GM13977 (cell line): ENCODE data around the gene LMLN.
A peak's percentile ranks its signal among the peaks of the same experiment; 100 is the strongest.
"Not testable (repeated sequence)": the region's sequence is repeated elsewhere in the genome, so short reads cannot be mapped to it uniquely, and the experiment has no call there.

Experiments
- DNase-seq: peaks from one replicate; pipeline ENCODE4 v3.0.0; 2012; ENCODE audit warnings: low spot score
- in situ Hi-C: fragments of 300-500 bp; cut with MboI; formaldehyde crosslinking; loops from one replicate; pipeline ENCODE4 v1.12.0; 2022; ENCODE audit warnings: low sequenced_read_pairs, low pct_unique_long_range_greater_than_20kb, mixed read lengths, inconsistent platforms; ENCODE audit not compliant: unreplicated experiment
- TF ChIP-seq, protein P1 (sequence below): IDR thresholded peaks from 2 replicates; pipeline ENCODE4 v1.5.1; 2012; ENCODE audit warnings: mild to moderate bottlenecking, control low read depth; ENCODE audit not compliant: insufficient read depth; ENCODE audit errors: extremely low read depth, missing control alignments

LMLN gene

DNA sequence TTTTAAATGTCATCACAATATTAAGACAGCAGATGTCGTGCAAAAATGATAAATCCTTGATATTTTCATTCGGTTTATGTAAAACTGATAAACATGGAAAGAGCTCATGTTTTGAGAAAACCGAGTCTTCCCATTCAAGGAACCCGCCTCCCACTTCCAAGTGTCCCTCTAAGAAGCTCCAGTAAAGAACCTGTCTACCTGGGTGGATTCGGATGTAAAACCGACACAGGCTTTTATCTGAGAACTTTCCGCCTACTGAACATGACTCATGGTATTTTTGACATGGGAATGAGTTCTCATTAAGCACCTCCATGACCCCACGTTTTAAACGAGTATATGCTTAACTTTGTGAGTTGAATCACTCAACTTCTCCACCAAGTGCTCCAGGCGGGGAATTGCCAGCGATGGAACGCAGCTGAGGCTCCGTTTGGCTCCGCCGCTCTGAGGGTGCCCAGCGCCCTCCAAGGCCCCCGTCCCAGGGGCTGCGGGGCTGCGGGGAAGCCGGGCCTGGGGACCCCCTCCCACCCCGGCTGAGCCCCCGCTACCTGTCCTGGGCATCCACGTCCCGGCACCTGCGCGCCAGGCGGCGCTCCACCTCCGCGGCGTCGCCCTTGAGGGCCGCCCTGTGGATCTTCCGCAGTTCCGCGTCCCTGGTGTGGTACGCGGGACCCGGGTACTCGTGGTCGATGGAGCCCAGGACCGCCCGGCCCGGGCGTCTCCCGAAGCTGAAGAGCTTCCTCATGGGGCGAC is 119.9 kb downstream of the LMLN start:
- in situ Hi-C loops, result no loop called here
- peak; percentile 16 for DNase-seq
- TF ChIP-seq, protein P1, sequence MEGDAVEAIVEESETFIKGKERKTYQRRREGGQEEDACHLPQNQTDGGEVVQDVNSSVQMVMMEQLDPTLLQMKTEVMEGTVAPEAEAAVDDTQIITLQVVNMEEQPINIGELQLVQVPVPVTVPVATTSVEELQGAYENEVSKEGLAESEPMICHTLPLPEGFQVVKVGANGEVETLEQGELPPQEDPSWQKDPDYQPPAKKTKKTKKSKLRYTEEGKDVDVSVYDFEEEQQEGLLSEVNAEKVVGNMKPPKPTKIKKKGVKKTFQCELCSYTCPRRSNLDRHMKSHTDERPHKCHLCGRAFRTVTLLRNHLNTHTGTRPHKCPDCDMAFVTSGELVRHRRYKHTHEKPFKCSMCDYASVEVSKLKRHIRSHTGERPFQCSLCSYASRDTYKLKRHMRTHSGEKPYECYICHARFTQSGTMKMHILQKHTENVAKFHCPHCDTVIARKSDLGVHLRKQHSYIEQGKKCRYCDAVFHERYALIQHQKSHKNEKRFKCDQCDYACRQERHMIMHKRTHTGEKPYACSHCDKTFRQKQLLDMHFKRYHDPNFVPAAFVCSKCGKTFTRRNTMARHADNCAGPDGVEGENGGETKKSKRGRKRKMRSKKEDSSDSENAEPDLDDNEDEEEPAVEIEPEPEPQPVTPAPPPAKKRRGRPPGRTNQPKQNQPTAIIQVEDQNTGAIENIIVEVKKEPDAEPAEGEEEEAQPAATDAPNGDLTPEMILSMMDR, result peak; percentile 26

DNA sequence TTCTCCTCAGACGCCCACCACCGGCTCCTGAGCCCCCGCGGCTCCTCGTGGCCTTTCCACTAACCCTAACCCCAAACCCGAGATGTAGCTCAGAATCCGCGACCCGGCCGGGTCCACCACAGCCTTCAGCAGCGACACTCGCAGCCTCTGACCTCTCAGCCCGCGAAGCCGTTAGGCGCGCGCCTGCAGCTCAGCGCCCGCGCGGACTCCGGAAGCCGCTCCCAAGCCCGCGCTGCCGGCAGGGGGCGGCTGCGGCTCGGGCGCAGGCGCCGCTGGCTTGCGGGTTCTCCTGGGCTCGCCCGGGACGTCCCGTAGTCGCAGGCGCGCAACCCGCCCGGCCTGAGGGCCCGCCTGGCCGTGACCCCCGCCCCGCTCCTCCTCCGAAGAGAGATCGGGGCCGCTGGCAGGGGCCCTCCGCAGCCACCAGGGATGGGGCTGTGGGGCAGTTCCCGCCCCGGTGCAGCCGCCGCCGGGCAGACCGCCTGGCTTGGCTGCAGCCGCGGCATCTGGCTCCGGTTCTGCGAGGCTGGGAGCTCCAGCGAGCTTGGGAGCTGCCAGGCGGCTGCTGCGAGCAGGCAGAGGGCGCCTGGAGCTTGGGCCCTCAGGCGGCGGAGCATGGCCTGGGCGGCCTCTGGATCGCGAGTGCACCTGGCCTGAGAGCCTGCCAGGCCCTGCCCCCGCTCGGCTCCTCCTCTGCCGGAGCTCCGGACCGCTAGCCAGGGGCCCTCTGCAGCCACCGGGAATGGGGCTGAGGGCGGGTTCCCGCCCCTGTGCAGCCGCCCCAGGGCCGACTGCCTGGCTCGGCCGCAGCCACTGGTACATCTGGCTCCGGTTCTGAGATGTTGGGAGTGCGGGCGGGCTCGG is 120.7 kb downstream of the LMLN start:
- in situ Hi-C loops, result no loop called here
- peak; percentile 74 for DNase-seq
- TF ChIP-seq, protein P1, result peak; percentile 69

DNA sequence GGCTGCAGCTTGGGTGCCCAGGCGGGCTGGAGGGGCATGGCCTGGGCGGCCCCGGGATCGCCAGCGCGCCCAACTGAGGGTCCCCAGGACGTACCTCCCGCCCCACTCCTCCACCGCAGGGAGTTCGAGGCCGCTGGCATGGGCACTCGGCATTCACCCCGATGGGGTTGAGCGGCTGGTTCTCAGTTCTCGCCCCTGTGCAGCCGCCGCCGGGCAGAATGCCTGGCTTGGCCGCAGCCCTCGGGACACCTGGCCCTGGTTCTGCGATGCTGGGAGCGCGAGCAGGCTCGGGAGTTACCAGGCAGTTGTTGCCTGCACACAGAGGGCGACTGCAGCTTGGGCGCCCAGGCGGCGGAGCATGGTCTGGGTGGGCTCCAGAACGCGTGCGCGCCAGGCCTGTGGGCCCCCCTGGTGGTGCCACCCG is 121.4 kb downstream of the LMLN start:
- TF ChIP-seq, protein P1, result no peak
- no peak for DNase-seq
- in situ Hi-C loops, result no loop called here

DNA sequence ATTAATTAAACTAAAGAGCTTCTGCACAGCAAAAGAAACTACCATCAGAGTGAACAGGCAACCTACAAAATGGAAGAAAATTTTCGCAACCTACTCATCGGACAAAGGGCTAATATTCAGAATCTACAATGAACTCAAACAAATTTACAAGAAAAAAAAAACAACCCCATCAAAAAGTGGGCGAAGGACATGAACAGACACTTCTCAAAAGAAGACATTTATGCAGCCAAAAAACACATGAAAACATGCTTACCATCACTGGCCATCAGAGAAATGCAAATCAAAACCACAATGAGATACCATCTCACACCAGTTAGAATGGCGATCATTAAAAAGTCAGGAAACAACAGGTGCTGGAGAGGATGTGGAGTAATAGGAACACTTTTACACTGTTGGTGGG is 122.2 kb downstream of the LMLN start:
- DNase-seq, in situ Hi-C loops: not testable (repeated sequence)

DNA sequence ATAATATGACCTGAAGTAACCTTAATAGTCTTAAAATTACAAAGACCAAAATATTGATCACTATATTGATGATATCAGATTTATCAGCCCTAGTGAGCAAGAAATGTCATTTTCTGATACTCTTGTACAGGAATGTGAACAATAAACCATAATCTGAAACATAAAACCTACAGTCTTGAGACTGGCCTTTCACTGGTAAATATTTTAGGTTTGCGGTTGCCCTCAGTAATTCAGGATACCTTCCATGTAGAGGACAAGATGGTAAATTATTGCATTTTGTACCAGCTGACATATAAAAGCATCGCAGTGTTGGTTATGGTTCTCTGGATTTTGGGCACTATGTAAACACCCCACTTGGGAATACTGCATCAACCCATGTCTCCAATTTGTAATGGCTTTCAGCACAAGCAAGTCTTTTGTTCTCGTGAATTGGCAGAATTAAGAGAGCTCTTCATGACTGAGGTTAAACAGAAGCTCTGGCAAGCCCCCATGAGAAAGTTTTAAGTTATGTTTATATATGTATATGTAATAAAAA is 128.5 kb downstream of the LMLN start:
- TF ChIP-seq, protein P1, result no peak
- in situ Hi-C loops, result no loop called here
- no peak for DNase-seq

DNA sequence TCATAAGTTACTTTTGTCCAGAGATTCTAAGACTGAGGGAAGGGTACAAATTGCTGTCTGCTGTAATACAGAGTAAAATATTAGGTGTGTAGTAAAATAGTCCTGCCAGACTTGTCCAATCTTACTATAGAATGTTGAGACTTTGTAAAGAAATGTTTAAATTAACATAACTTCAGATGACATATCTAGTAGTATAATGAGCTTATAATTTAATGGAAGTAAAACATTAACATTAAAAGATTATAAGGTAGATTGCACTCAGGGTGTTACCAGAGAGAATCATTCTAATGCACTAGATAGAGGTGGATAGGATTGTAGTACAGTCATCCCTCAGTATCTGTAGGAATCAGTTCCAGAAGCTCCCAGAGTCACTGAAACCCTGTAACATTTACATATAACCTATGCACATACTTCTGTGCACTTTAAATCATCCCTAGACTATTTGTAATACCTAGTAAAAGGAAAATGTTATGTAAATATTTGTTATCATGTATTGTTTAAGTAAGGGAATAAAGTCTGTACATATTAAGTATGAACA is 130.8 kb downstream of the LMLN start:
- no peak for DNase-seq
- TF ChIP-seq, protein P1, result no peak
- in situ Hi-C loops, result no loop called here

DNA sequence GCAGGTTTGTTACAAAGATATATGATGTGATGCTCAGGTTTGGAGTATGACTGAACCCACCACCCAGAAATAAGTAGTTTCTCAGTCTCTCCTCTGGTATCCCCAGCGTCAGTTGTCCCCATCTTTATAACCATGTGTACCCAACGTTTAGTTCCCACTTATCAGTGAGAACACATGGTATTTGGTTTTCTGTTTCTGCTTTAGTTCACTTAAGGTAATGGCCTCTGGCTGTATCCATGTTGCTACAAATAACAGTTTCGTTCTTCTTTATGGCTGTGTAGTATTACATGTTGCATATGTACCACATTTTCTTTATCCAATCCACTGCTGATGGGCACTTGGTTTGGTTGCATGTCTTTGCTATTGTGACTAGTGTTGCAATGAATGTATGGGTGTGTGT is 132.3 kb downstream of the LMLN start:
- no peak for DNase-seq
- TF ChIP-seq, protein P1, result no peak
- in situ Hi-C loops, result no loop called here
